GM19468 (cell line): Measurements from ENCODE around the gene TIGD2.
"Not testable (repeated sequence)": the region's sequence is repeated elsewhere in the genome, so short reads cannot be mapped to it uniquely, and the experiment has no call there.

Source experiments
- ATAC-seq: cut with Tn5 transposase; IDR thresholded peaks from one replicate; pipeline ENCODE4 v1.9.1; 2021; ENCODE audit warnings: mild to moderate bottlenecking, moderate library complexity, moderate number of reproducible peaks; ENCODE audit not compliant: unreplicated experiment; ENCODE audit errors: extremely low read depth

TIGD2 gene

GRCh38 chr4:89117115-89117514, 5.8 kb downstream of the TIGD2 start:
- ATAC-seq: no peak

DNA sequence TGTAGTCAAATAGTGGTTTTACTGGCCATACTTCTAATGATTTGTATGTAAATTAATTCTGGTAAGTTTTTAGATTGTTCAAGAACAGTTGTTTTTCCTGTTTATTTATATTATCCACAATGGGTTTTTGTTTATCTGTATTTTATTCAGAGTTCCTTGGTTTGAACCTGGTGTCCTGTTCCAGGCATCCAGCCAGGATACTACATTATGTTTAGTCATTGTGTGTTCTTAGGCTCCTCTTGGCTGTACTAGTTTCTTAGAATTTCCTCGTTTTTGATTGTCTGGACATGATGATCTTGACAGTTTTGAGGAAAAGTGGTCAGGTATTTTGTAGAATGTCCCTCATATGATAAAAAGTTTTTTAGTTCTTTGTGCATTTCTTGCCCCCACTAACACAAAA, 7.8 kb downstream of the TIGD2 start:
- ATAC-seq: no peak

GRCh38 chr4:89119836-89120235, 8.5 kb downstream of the TIGD2 start:
- no peak for ATAC-seq

- no peak for ATAC-seq
These were observed 10.2 kb downstream of the TIGD2 start for GRCh38 chr4:89121387-89122068.

- ATAC-seq: no peak
These were observed 12.1 kb downstream of the TIGD2 start for GRCh38 chr4:89123451-89123851.

DNA sequence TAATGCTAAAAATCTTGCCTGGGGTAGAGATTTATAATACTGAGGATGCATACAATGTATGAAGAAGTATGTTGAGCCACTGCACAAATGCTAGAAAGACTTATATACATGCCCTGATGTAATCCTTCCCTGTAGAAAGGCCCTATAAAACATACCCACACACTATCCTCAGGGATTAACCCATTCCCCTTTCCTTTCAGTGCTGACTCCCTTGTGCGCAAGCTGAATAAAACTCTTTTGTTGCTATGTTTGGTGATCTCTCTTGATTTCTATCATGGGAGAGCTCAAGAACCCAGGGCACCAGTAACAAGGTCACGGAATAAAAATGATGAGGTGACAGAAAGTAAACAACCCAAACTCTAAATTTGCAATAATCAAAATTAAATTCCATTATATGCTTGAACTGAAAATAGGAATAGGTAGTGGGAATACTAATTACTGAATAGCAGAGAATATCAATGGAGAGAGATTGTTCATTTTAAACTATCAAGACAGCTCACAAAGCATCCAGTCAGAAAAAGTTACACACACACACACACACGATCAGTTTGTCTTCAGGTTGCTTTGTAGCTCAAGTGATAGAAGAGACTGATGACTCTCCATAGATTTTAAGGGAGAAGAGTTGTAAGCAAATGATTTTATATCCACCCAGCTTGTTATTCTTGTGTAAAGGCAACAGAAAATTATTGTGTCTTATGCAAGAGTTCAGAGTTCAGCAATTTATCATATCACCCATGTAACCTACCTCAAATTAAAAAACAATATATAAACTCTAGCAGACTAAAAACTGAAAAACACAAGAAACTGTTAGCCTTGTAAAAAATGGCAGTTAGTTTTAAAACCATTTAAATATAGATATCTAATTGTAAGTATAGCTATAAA, 14.8 kb downstream of the TIGD2 start:
- ATAC-seq: no peak

DNA sequence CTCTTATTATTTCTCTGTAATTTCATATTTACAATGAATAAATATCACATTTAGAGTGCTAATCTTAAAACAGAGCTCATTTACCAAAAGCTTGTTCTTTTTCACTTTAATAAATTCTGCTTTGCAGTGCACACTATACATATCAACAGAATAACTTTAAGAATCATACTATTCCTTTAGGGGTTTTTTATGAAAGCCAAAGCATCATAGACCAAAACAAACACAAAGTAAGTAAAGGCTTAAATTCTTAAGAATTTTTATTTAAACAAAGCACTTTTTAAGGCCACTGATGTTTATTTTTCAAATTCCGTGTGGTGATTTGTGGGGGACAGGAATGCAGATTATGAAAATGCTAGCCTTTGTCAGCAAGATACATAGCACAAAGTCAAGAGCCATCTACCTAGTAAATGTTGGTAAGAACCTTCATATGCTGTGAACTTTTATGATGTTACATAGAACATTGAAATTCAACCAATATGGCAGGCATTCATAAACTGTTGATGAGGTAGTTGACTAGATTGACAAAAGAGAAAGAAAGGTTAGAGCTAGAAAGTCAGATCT, 17.8 kb downstream of the TIGD2 start:
- ATAC-seq: no peak

DNA sequence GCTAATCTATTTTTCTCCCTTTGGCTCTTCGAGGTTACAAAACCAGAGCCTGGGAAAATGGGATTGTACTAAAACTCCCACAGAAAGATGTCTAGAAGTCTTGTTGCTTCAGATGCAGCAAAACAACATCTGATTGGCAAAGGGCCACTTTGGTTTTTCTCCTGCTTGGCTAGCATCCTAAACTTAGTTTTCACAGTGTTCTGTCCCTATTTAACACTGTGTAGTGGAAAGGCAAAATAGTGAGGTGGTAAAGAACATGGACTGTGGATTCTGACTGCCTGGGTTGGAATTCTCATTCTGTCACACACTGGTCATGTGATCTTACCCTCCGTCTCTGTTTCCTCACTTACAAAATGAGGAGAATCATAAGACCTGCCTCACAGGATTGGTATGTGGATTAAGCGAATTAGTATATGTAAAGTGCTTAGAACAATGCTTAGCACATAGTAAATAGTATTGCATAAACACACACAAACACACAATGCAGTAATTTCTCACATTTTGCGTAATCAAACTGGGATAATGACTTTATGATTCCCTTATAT, 23.5 kb downstream of the TIGD2 start:
- no peak for ATAC-seq

- no peak for ATAC-seq
These were observed 25.2 kb downstream of the TIGD2 start for GRCh38 chr4:89136525-89136924.

- ATAC-seq: no peak
These were observed 25.9 kb downstream of the TIGD2 start for GRCh38 chr4:89137231-89137630.

- ATAC-seq: no peak
These were observed 26.4 kb downstream of the TIGD2 start for GRCh38 chr4:89137695-89138094.

DNA sequence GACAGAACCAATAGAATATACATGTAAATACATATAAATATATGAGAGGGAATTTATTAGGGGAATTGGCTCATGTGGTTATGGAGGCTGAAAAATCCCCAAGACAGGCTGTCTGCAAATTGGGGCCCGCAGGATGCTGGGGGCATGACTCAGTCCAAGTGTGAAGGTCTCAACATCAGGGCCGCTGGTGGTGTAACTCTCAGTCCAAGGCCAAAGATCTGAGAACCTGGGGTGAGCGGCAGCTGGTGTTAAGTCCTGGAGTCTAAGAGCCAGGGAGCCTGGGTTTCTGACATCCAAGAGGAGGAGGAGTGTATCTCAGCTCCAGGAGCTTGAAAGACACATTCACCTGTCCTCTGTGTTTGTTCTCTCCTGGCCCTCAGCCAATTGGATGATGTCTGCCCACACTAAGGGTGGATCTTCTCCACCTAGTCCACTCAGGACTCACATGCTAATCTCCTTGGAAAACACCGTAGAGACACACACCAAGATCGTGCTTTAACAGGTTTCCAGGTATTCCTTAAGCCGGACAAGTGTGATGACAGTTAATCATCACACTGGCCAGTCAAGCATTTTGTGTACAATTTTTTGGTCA, 28.9 kb downstream of the TIGD2 start:
- no peak for ATAC-seq

DNA sequence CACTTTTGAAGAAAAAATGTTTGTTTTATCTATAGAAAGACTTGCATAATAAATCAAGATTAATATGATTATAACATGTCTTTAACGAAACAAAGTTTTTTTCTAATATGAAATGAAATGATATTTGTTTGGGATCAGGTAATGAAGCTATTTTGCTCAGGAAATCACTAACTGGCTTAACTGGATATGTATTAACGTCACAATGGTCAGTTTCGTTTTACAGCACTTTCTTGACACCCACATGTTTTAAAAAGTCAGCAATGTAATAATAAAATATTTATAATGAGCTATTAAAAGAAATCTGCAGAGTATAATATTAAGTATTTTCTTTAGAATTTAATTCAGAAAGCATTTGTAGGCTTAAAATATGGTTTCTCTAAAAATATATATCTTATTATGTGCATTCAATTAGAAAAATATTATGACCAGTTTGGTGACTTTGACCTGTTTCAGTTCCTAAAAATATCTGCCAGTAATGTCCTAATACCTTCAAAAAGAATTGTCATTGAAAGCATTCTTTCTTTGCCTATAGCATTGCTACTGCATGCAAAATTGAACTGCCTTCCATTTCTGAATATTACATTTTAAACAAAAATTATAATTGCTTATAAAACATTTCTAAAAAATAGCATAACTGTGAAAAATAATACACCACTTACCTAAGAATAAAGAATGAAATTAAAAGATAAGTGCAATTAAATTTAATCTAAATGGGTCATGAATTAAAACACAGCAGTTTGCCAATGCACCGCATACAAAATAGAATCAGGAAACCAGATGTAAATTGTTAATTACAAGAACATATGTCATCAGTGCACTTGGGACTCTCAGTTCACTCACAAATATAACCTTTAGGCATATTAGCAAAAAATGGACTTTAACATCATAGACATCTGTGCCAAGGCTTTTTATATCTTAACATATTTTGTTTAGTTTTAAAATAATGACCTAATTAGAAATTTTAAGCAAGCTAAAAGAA, 31.6 kb downstream of the TIGD2 start:
- ATAC-seq: no peak

DNA sequence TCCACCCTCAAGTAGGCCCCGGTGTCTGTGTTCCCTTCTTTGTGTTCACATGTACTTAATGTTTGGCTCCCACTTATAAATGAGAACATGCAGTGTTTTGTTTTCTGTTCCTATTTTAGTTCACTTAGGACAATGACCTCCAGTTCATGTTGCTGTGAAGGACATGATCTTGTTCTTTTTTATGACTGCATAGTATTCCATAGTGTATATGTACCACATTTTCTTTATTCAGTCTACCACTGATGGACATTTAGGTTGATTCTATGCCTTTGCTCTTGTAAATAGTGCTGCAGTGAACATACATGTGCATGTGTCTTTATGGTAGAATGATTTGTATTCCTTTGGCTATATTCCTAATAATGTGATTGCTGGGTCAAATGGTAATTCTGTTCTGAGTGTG, 33.3 kb downstream of the TIGD2 start:
- ATAC-seq: not testable (repeated sequence)

DNA sequence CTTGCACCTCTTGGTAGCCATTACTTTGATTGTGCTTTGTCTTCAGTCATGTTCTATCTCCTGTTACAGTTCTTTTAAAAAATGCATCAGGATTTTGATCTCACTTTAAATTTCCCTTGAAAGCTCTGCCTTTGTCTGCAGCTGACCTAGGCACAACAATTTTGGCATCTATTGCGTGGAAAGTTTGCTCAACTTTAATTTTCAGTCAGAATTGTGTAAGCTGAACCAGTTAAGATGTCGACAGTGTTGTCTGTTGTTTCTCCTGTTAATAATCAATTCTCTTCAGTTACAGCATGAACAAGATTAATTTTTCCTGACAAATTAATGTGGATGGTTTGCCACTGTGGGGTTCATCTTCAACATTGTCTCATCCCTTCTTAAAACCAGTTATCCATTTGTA, 34.9 kb downstream of the TIGD2 start:
- no peak for ATAC-seq

DNA sequence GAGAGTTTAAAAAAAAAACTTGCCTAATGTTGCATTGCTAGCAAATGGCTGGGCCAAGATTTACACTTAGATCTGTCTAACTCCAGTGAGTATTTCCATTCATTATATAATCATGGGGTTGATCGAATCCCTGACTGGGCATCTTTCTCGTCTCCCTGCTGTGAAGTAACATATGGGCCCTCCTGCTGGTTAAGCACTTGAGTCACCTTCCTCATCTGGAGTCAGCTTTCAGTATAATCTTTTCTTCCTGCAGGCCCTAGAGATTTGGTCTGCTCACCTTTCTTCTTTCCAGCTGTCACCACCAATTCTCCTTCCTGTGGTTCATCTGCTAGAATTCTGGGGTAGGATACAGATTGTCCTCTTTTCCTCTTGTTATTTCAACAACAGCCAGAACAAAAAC, 41.6 kb downstream of the TIGD2 start:
- ATAC-seq: no peak

DNA sequence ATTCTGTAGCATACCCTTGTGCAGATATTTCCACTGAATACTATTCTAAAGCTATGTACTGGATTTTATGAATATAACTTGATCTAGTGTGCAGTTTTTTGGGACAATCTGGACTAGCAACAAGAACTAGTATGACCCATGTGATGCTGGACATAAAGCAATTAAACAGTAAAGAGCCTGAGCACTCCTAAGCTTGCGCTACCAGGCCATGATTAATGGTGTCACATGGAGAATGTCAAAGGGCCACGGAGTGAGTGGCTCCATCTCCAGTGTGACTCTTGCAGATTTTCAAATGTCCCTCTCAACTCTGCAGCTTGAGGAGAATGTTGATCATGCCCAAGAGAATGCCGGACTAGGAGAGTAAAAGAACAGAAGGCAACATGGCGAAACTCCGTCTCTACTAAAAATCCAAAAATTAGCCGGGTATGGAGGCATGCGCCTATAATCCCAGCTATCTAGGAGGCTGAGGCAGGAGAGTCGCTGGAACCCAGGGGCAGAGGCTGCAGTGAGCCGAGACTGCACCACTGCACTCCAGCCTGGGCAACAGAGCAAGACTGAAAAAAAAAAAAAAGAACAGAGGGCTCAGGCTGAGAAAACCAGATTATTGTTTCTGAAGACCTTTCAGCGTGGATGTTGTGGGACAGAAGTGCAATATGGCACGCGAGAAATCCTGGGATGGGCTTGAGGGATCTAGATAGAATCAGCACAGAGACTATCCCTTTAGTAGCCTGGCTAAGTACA, 45.0 kb downstream of the TIGD2 start:
- no peak for ATAC-seq

GRCh38 chr4:89157488-89158024, 46.2 kb downstream of the TIGD2 start:
- ATAC-seq: no peak
